SK-N-MC (cell line): ENCODE data around the gene BCAS2.

Experiments used
- EZH2 ChIP-seq: fragments of 200-600 bp; sonication (generic); IDR thresholded peaks from one replicate; pipeline ENCODE4 v1.6.1; 2017; ENCODE audit warnings: antibody characterized with exemption
- FOXP2 ChIP-seq: optimal IDR thresholded peaks from 2 replicates; pipeline ENCODE3; 2011; ENCODE audit warnings: mild to moderate bottlenecking, moderate library complexity; ENCODE audit not compliant: insufficient read depth; ENCODE audit errors: extremely low read length, control extremely low read depth
- POLR2AphosphoS5 ChIP-seq: IDR thresholded peaks from 2 replicates; pipeline ENCODE4 v1.6.1; 2012; ENCODE audit warnings: mild to moderate bottlenecking, low read depth, low read length, borderline replicate concordance

DNA sequence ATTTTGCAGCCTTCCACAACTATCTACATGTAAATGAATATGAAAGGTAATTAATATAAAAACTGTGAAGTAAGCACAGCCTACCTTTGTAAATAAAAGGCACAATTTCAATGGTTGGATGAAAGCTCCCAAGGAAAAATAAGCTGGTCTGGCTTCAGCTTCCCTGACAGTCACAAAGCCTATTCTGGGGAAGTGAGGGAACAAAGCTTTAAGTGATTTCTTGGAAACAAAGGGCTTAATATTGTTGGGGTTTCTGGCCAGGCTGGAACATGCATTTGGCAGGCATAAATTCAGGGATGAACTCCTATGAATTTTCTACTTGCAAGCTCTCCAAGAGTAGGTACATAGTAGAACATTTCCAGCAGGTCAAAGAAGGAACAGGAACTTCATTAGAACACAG is 17.3 kb downstream of the BCAS2 start:
- TF ChIP-seq POLR2AphosphoS5 (no peak), EZH2 (no peak), FOXP2 (no peak)
